ENCODE data around the gene GNB5.

The GNB5 gene

GRCh38 chr15:52159645-52160044 is 31.5 kb downstream of the GNB5 start:
- intact Hi-C loops (cut with DNase I; ENCODE audit: low total_unique reads): no loop called here
- H3K36me3 ChIP-seq: peaks cover 8 to 35% (median 26%) of the 10 kb centered on the region in 3 donors
- no peak overlapping the region for H3K27ac ChIP-seq

GRCh38 chr15:52158084-52158765 is 33.0 kb downstream of the GNB5 start:
- no peaks in the 10 kb centered on the region for H3K27me3 ChIP-seq
- H3K4me3 ChIP-seq: no peak overlapping the region
- no peak for DNase-seq
- no peaks in the 10 kb centered on the region for H3K9me3 ChIP-seq
- TF ChIP-seq, protein P1, sequence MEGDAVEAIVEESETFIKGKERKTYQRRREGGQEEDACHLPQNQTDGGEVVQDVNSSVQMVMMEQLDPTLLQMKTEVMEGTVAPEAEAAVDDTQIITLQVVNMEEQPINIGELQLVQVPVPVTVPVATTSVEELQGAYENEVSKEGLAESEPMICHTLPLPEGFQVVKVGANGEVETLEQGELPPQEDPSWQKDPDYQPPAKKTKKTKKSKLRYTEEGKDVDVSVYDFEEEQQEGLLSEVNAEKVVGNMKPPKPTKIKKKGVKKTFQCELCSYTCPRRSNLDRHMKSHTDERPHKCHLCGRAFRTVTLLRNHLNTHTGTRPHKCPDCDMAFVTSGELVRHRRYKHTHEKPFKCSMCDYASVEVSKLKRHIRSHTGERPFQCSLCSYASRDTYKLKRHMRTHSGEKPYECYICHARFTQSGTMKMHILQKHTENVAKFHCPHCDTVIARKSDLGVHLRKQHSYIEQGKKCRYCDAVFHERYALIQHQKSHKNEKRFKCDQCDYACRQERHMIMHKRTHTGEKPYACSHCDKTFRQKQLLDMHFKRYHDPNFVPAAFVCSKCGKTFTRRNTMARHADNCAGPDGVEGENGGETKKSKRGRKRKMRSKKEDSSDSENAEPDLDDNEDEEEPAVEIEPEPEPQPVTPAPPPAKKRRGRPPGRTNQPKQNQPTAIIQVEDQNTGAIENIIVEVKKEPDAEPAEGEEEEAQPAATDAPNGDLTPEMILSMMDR (IDR thresholded peaks at IDR 0.05): no peak
- no peak overlapping the region for H3K27ac ChIP-seq
- intact Hi-C loops (cut with DNase I; ENCODE audit: low total_unique reads): no loop called here
- no peaks in the 10 kb centered on the region for H3K4me1 ChIP-seq
- H3K36me3 ChIP-seq: peaks cover 5 to 34% (median 20%) of the 10 kb centered on the region in 3 donors

More at GRCh38 chr15:52159645-52160044, 31.5 kb downstream of the GNB5 start:
- TF ChIP-seq, protein P1 (IDR thresholded peaks at IDR 0.05): no peak
- Histone ChIP-seq H3K9me3 (no peaks in the 10 kb centered on the region), H3K4me1 (no peaks in the 10 kb centered on the region), H3K4me3 (no peak overlapping the region), H3K27me3 (no peaks in the 10 kb centered on the region)
- no peak for DNase-seq

GRCh38 chr15:52155878-52156277 is 35.3 kb downstream of the GNB5 start:
- no peaks in the 10 kb centered on the region for H3K27me3 ChIP-seq
- no peak for DNase-seq
- peaks cover 3 to 39% (median 25%) of the 10 kb centered on the region in 3 donors for H3K36me3 ChIP-seq
- H3K9me3 ChIP-seq: no peaks in the 10 kb centered on the region
- H3K4me1 ChIP-seq: no peaks in the 10 kb centered on the region
- H3K4me3 ChIP-seq: no peak overlapping the region
- TF ChIP-seq, protein P1 (IDR thresholded peaks at IDR 0.05): no peak
- H3K27ac ChIP-seq: no peak overlapping the region
- intact Hi-C loops (cut with DNase I; ENCODE audit: low total_unique reads): no loop called here

GRCh38 chr15:52154896-52155865 is 36.0 kb downstream of the GNB5 start:
- Histone ChIP-seq H3K27me3 (no peaks in the 10 kb centered on the region), H3K9me3 (no peaks in the 10 kb centered on the region), H3K4me1 (no peaks in the 10 kb centered on the region), H3K27ac (no peak overlapping the region), H3K36me3 (peaks cover 3 to 46% (median 29%) of the 10 kb centered on the region in 3 donors), H3K4me3 (no peak overlapping the region)
- TF ChIP-seq, protein P1 (IDR thresholded peaks at IDR 0.05): no peak
- no peak for DNase-seq
- intact Hi-C loops (cut with DNase I; ENCODE audit: low total_unique reads): no loop called here

DNA sequence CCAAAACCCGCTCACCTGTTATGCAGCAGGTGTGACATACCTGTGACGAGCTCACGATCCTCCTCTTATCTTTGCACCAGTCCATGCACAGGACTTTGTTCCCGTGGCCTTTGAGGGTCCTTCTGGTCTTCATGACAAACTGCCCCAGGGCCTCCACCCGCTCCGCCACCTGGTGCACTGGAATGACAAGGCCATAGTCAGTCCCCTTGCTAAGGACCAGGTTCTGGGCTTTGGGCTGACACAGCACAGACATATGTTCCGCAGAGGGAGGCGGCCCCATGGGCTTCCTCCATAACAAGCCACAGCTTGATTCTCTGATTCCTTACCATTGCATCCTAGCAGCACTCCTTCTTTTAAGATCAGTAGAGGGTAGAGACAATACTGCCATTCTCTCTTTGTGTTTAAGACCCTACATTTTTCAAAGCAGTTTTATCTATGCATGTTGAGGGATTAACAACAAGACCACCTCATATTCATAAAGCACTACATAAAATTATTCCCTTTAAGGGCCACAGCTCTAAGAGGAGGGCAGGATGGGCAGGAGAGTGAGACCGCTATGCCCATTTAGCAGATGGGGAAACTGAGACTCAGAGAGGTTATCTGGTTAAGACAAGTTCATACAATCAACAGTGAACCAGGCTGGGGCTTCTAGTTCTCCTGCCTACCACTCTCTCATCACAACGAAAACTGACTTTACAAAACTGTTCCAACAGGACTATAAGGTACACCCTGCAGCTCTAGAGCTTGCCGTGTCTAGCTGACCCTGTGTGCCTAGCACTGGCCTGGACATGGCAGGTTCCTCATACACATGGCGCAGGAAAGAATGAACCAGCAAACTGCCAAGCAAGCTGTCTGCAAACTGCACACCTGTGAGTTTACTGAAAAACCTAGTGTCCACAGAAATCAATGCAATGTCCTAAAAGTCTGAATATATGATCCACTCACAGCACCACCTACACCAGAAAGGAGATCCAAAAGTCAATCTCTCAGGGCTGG is 37.0 kb downstream of the GNB5 start:
- DNase-seq: no peak
- intact Hi-C loops (cut with DNase I; ENCODE audit: low total_unique reads): no loop called here
- Histone ChIP-seq H3K4me1 (no peaks in the 10 kb centered on the region), H3K36me3 (peaks cover 9 to 48% (median 32%) of the 10 kb centered on the region in 3 donors), H3K4me3 (no peak overlapping the region), H3K27me3 (no peaks in the 10 kb centered on the region), H3K9me3 (no peaks in the 10 kb centered on the region), H3K27ac (no peak overlapping the region)
- TF ChIP-seq, protein P1 (IDR thresholded peaks at IDR 0.05): no peak
